Measurements from ENCODE around the gene PRKAG2.

Gene PRKAG2

DNA sequence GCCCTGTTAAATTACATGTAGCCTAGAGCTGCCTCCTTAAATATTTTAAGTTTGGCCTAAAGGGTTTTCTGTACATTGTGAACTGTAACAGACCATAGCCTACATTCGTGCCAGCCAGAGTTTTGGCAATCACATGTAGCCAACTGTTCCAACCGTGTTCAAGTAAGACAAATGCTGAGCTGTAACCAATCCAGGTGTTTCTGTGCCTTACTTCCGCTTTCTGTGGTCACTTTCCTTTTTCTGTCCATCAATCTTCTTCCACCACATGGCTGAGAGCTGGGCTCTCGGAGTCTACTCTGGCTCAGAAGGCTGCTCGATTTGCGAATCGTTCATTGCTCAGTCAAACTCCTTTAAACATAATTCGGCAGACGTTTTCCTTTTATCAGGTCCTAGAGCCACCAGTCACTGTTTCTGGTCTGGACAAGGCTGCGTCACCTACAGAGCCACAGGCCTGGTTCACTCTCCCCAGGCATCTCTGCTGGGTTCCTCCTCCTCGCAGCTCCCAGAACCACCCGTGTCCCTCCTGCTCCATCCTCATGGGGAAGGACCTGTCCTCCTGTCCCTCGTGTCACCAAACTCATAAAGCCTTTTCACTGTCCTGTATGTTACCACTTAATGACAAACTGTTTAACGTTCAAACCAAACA lies 199.2 kb downstream of the PRKAG2 start:
- DNase-seq (ENCODE audit: low read depth), result no peak
- no peak for TF ChIP-seq CTCF (IDR thresholded peaks at IDR 0.05; ENCODE audit: low read depth, low read length, missing control alignments)
- no peak overlapping the region for H3K4me3 ChIP-seq (ENCODE audit: low read depth, low read length)
- in situ Hi-C loops (cut with HindIII; ENCODE audit: low sequenced_read_pairs), result no loop called here

GRCh38 chr7:151676759-151677158 lies 200.2 kb downstream of the PRKAG2 start:
- in situ Hi-C loops (cut with HindIII; ENCODE audit: low sequenced_read_pairs), result no loop called here
- no peak overlapping the region for H3K4me3 ChIP-seq (ENCODE audit: low read depth, low read length)
- no peak for TF ChIP-seq CTCF (IDR thresholded peaks at IDR 0.05; ENCODE audit: low read depth, low read length, missing control alignments)
- no peak for DNase-seq (ENCODE audit: low read depth)

DNA sequence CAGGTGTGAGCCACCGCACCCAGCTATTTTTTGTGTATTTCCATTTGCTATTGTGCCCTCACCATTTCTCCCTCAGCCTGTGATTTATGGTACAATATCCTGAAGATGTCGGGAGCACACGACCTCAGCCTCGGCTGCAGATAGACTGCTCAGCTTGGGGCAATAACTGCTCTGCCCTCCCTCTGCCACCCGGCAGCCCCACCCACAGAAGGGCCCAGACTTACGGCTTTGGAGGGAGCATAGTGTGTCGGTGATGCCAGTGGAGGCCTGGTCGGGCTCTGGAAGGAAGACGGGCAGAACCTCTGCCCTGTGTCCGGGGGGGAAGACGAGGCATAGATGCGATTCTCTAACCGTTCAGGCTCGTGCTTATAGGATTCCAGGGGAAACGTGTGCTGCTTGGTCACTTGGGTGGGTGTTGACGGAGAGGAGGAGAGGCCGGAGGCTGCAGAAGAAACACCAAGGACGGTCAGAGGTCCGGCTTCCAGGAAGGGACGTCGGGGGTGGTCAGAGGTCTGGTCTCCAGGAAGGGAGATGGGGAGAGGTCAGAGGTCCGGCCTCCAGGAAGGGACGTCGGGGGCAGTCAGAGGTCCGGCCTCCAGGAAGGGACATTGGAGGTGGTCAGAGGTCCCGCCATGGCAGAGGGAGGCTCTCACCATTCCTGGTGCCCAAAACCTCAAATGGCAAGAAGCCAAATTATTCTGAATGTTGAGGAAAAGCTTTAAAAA lies 201.6 kb downstream of the PRKAG2 start:
- TF ChIP-seq CTCF (IDR thresholded peaks at IDR 0.05; ENCODE audit: low read depth, low read length, missing control alignments), result no peak
- DNase-seq (ENCODE audit: low read depth), result no peak
- in situ Hi-C loops (cut with HindIII; ENCODE audit: low sequenced_read_pairs), result no loop called here
- H3K4me3 ChIP-seq (ENCODE audit: low read depth, low read length), result no peak overlapping the region

GRCh38 chr7:151674161-151674920 lies 202.6 kb downstream of the PRKAG2 start:
- in situ Hi-C loops (cut with HindIII; ENCODE audit: low sequenced_read_pairs), result no loop called here
- no peak overlapping the region for H3K4me3 ChIP-seq (ENCODE audit: low read depth, low read length)
- no peak for DNase-seq (ENCODE audit: low read depth)
- no peak for TF ChIP-seq CTCF (IDR thresholded peaks at IDR 0.05; ENCODE audit: low read depth, low read length, missing control alignments)

GRCh38 chr7:151673216-151673615 lies 203.7 kb downstream of the PRKAG2 start:
- no peak overlapping the region for H3K4me3 ChIP-seq (ENCODE audit: low read depth, low read length)
- TF ChIP-seq CTCF (IDR thresholded peaks at IDR 0.05; ENCODE audit: low read depth, low read length, missing control alignments), result no peak
- DNase-seq (ENCODE audit: low read depth), result no peak
- in situ Hi-C loops (cut with HindIII; ENCODE audit: low sequenced_read_pairs), result no loop called here

- no peak for DNase-seq (ENCODE audit: low read depth)
- in situ Hi-C loops (cut with HindIII; ENCODE audit: low sequenced_read_pairs), result no loop called here
- H3K4me3 ChIP-seq (ENCODE audit: low read depth, low read length), result no peak overlapping the region
- no peak for TF ChIP-seq CTCF (IDR thresholded peaks at IDR 0.05; ENCODE audit: low read depth, low read length, missing control alignments)
These were observed 204.2 kb downstream of the PRKAG2 start for GRCh38 chr7:151672716-151673115.
